Calu3 (cell line): ENCODE results near the gene DEDD2. TPM values are rescaled to one million over a fixed set of nuclear protein-coding genes. Genes with fewer than 3 reads are reported as not detected.

Source experiments
- BruUV-seq: library from RNA; stranded (reverse); fragments of 400-500 nt; replicated peaks from 2 replicates; lab custom pipeline; 2021; lab: Mats Ljungman, UMichigan
- CTCF ChIA-PET: fragments of 300-600 bp; sonication (Branson Sonifier 250); formaldehyde crosslinking; loops from one replicate; lab custom pipeline; 2022; ENCODE audit warnings: antibody characterized with exemption; lab: Charles Lee
- DNase-seq: peaks from one replicate; pipeline ENCODE4 v3.0.0; 2022
- H3K27ac Mint-ChIP-seq: one replicate; pipeline ENCODE4 v1.8.0; 2022; ENCODE audit warnings: mixed read lengths; ENCODE audit not compliant: unreplicated experiment
- H3K27me3 Mint-ChIP-seq: one replicate; pipeline ENCODE4 v1.8.0; 2022; ENCODE audit warnings: mixed read lengths; ENCODE audit not compliant: unreplicated experiment
- H3K36me3 Mint-ChIP-seq: one replicate; pipeline ENCODE4 v1.8.0; 2022; ENCODE audit warnings: mild to moderate bottlenecking, moderate library complexity, mixed read lengths; ENCODE audit not compliant: insufficient read depth, unreplicated experiment
- H3K4me1 Mint-ChIP-seq: one replicate; pipeline ENCODE4 v1.8.0; 2022; ENCODE audit warnings: mild to moderate bottlenecking, low read depth, mixed read lengths; ENCODE audit not compliant: unreplicated experiment
- H3K4me3 Mint-ChIP-seq: one replicate; pipeline ENCODE4 v1.8.0; 2022; ENCODE audit warnings: mild to moderate bottlenecking, low read depth, moderate library complexity, mixed read lengths; ENCODE audit not compliant: unreplicated experiment
- H3K9me3 Mint-ChIP-seq: one replicate; pipeline ENCODE4 v1.8.0; 2022; ENCODE audit warnings: low read depth, mixed read lengths; ENCODE audit not compliant: unreplicated experiment
- CTCF ChIP-seq: fragments of 200-600 bp; IDR thresholded peaks from one replicate; pipeline ENCODE4 v1.8.0; 2022; ENCODE audit warnings: antibody characterized with exemption; ENCODE audit not compliant: unreplicated experiment
- intact Hi-C: fragments of 100-400 bp; cut with micrococcal nuclease; formaldehyde crosslinking; loops from one replicate; pipeline ENCODE4 v1.10.0; 2022; ENCODE audit not compliant: unreplicated experiment
- total RNA-seq: library from RNA; stranded (reverse); gene quantifications from 2 replicates; pipeline ENCODE4 v1.2.3, GENCODE V29; 2022

Gene DEDD2
- total RNA-seq, 1 experiment from 2014 or later, result 78.3 TPM

- Mint-ChIP-seq H3K4me3 (no peak overlapping the region), H3K4me1 (peaks cover 27% of the 10 kb centered on the region), H3K27me3 (peaks cover 88% of the 10 kb centered on the region), H3K27ac (no peak overlapping the region), H3K9me3 (no peaks in the 10 kb centered on the region), H3K36me3 (no peaks in the 10 kb centered on the region)
- no peak for TF ChIP-seq CTCF
- no peak for DNase-seq
- no TSS peak for BruUV-seq
- intact Hi-C loops, result no loop called here
- CTCF ChIA-PET, result no interaction called here
These were observed 60.9 kb downstream of the DEDD2 start for GRCh38 chr19:42156571-42156970.

DNA sequence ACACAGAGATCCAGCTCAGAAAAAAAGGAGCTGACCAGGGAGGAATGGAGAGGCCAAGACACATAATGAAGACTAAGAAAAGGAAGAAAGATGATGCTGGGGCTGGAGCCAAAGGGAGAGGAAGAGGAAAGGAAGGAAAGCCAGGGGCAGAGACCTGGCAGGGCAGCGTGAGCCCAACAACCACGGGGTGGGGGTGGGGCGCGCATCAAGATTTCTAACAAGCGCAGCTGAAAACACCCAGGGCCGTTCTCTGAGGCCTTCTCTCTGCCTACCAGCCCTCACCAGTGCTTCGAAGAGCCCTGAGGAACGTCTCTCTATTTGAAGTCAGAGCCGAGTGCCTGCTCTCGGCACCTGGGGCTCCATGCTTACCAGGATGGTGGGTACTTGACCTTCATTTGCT, 61.7 kb downstream of the DEDD2 start:
- no peaks in the 10 kb centered on the region for H3K36me3 Mint-ChIP-seq
- H3K4me3 Mint-ChIP-seq, result no peak overlapping the region
- peaks cover 27% of the 10 kb centered on the region for H3K4me1 Mint-ChIP-seq
- no TSS peak for BruUV-seq
- no peaks in the 10 kb centered on the region for H3K9me3 Mint-ChIP-seq
- peaks cover 80% of the 10 kb centered on the region for H3K27me3 Mint-ChIP-seq
- intact Hi-C loops, result no loop called here
- H3K27ac Mint-ChIP-seq, result no peak overlapping the region
- TF ChIP-seq CTCF, result no peak
- CTCF ChIA-PET, result interaction anchor here (0.5 kb wide), 1 partner anchor 33 kb away, joined by 3 read pairs; no protein-coding TSS in a partner anchor
- no peak for DNase-seq

DNA sequence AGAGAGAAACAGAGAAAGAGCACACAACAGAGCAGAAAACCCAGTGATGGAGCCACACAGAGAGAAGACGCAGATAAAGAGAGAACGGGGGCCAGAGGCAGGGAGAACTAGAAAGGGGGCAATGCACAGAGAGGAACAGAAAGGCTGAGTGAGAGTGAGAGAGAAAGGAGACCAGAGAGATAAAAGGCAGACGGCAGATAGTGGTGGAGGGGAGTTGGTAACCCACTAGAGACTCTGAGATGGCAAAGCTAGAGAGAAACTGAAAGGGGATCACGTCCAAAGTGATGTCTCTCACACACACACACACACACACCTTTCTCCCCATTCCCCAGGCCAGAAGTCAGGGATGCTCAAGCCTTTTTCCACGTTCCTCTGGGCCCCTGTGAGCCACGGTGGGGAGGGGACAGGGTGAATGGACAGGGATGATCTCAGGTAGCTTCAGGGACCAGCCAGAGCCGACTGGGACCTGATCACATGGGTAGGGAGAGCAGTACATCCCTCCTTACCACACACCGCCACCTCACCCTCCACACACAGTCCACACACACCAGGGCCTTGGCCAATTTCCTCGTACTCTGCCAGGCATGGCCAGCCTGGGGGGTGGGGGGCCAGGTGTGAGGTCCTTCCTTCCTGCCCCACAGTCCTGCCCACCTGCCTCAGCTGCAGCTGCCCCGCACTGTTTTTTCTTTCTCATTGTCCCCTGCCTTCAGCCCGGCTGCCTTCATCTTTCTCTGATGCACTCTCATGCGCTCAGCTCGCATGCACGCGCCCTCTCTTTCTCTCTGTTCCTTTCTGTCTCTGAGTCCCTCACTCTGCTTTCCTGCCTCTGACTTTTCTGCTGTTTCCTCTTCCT, 62.8 kb downstream of the DEDD2 start:
- BruUV-seq, result no TSS peak
- H3K4me1 Mint-ChIP-seq, result peaks cover 31% of the 10 kb centered on the region
- H3K4me3 Mint-ChIP-seq, result no peak overlapping the region
- H3K9me3 Mint-ChIP-seq, result no peaks in the 10 kb centered on the region
- TF ChIP-seq CTCF, result no peak
- H3K36me3 Mint-ChIP-seq, result no peaks in the 10 kb centered on the region
- H3K27me3 Mint-ChIP-seq, result peaks cover 73% of the 10 kb centered on the region
- CTCF ChIA-PET, result no interaction called here
- DNase-seq, result peak; percentile 20
- no peak overlapping the region for H3K27ac Mint-ChIP-seq
- intact Hi-C loops, result no loop called here

GRCh38 chr19:42153672-42154433, 63.6 kb downstream of the DEDD2 start:
- peaks cover 38% of the 10 kb centered on the region for H3K4me1 Mint-ChIP-seq
- H3K27ac Mint-ChIP-seq, result no peak overlapping the region
- peaks cover 76% of the 10 kb centered on the region for H3K27me3 Mint-ChIP-seq
- no peak for DNase-seq
- H3K9me3 Mint-ChIP-seq, result no peaks in the 10 kb centered on the region
- no TSS peak for BruUV-seq
- intact Hi-C loops, result no loop called here
- CTCF ChIA-PET, result interaction anchor here (1.5 kb wide), 1 partner anchor 22 kb away, joined by 5 read pairs; no protein-coding TSS in a partner anchor
- TF ChIP-seq CTCF, result no peak
- H3K36me3 Mint-ChIP-seq, result no peaks in the 10 kb centered on the region
- H3K4me3 Mint-ChIP-seq, result no peak overlapping the region
